HCT116 (cell line): ENCODE data around the gene AGAP5.
"Not testable (repeated sequence)": the region's sequence is repeated elsewhere in the genome, so short reads cannot be mapped to it uniquely, and the experiment has no call there.

ENCODE experiments used
- CBX3 ChIP-seq: IDR thresholded peaks from 2 replicates; pipeline ENCODE4 v1.6.1; 2012; ENCODE audit warnings: low read depth
- EGR1 ChIP-seq: IDR thresholded peaks from 2 replicates; pipeline ENCODE4 v1.6.1; 2012; ENCODE audit warnings: low read depth
- EZH2 ChIP-seq: fragments of 200-600 bp; sonication (generic); IDR thresholded peaks from 2 replicates; pipeline ENCODE4 v1.6.1; 2017; ENCODE audit warnings: antibody characterized with exemption, mixed run types
- POLR2A ChIP-seq: IDR thresholded peaks from 2 replicates; pipeline ENCODE4 v1.7.0; 2011; ENCODE audit warnings: borderline replicate concordance; ENCODE audit not compliant: insufficient read depth, insufficient read length; ENCODE audit errors: extremely low read depth
- POLR2AphosphoS5 ChIP-seq: IDR thresholded peaks from 2 replicates; pipeline ENCODE4 v1.6.1; 2011; ENCODE audit warnings: mild to moderate bottlenecking, low read depth, low read length, moderate library complexity
- RAD21 ChIP-seq: IDR thresholded peaks from 2 replicates; pipeline ENCODE4 v1.6.1; 2012; ENCODE audit warnings: low read depth, mild to moderate bottlenecking
- SP1 ChIP-seq: IDR thresholded peaks from 2 replicates; pipeline ENCODE4 v1.6.1; 2012; ENCODE audit warnings: low read depth
- ZFX ChIP-seq: fragments of 450-650 bp; IDR thresholded peaks from 2 replicates; pipeline ENCODE4 v1.6.1; 2017
- TF ChIP-seq, protein P1 (sequence below), 3 experiments: fragments of 200-600 bp in 1 of 3; sonication (generic) in 1 of 3; IDR thresholded peaks in 2 of 3; conservative IDR thresholded peaks in 1 of 3; 2 replicates each; pipeline ENCODE4 v1.5.1; 2012 to 2017; ENCODE audit warnings: low read depth in 2 of 3, low read length in 2 of 3, antibody characterized with exemption in 1 of 3, borderline replicate concordance in 1 of 3, control low read depth in 1 of 3, mild to moderate bottlenecking in 1 of 3, mixed read lengths in 1 of 3, mixed run types in 1 of 3, moderate library complexity in 1 of 3; ENCODE audit not compliant: insufficient read depth in 1 of 3
- TF ChIP-seq, protein P2 (sequence below): IDR thresholded peaks from 2 replicates; pipeline ENCODE4 v1.6.1; 2012
- TF ChIP-seq, protein P3 (sequence below): IDR thresholded peaks from 2 replicates; pipeline ENCODE4 v1.6.1; 2012

DNA sequence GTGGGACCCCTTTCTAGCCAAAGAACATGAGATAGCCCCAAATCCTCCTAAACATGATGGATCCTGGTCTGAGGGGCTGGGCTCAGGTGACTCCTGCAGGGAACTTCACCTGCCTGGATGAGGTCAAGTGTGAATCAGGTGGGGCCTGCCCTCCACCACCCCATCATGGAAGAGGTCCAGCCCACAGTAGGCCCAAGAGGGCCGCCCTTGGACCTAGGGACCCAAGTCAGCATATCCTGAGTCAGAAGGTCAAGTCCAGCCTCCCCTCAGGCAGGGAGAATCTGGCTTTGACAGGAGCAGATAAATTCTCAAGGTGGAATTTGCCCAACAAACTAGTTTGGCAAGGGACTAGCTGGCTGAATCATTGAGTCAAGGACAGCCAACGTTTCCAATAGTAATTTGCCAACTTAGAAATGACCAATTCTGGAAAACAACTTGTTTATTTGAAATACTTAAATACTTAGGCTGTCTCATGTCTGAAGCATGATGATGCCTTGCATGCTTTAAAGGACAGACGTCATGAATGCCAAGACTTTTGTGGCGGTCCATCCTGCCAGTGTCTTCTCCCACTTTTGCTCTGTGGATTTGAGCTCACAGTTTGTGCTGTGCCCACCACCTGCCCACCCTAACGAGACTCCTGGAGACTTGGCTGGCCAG lies 31.6 kb downstream of the AGAP5 start:
- TF ChIP-seq, protein P1, sequence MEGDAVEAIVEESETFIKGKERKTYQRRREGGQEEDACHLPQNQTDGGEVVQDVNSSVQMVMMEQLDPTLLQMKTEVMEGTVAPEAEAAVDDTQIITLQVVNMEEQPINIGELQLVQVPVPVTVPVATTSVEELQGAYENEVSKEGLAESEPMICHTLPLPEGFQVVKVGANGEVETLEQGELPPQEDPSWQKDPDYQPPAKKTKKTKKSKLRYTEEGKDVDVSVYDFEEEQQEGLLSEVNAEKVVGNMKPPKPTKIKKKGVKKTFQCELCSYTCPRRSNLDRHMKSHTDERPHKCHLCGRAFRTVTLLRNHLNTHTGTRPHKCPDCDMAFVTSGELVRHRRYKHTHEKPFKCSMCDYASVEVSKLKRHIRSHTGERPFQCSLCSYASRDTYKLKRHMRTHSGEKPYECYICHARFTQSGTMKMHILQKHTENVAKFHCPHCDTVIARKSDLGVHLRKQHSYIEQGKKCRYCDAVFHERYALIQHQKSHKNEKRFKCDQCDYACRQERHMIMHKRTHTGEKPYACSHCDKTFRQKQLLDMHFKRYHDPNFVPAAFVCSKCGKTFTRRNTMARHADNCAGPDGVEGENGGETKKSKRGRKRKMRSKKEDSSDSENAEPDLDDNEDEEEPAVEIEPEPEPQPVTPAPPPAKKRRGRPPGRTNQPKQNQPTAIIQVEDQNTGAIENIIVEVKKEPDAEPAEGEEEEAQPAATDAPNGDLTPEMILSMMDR (IDR thresholded peaks at IDR 0.05 in 2 of 3, conservative IDR thresholded peaks at IDR 0.05 in 1 of 3; ENCODE audit: borderline replicate concordance in 1 of 3, insufficient read depth in 1 of 3, low read depth in 2 of 3, low read length in 2 of 3), result not testable (repeated sequence)
- TF ChIP-seq POLR2A, ZFX, POLR2AphosphoS5, EGR1, CBX3, RAD21, EZH2, SP1: not testable (repeated sequence)
- TF ChIP-seq, protein P2, sequence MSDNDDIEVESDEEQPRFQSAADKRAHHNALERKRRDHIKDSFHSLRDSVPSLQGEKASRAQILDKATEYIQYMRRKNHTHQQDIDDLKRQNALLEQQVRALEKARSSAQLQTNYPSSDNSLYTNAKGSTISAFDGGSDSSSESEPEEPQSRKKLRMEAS, result not testable (repeated sequence)
- TF ChIP-seq, protein P3, sequence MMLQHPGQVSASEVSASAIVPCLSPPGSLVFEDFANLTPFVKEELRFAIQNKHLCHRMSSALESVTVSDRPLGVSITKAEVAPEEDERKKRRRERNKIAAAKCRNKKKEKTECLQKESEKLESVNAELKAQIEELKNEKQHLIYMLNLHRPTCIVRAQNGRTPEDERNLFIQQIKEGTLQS, result not testable (repeated sequence)
